ENCODE data around the gene EBNA1BP2.
"Not testable (repeated sequence)": the region's sequence is repeated elsewhere in the genome, so short reads cannot be mapped to it uniquely, and the experiment has no call there.

Gene EBNA1BP2

GRCh38 chr1:43121256-43121900, 50.7 kb downstream of the EBNA1BP2 start (continued):
- no peak for TF ChIP-seq POU6F1 (CRISPR knock-in tag; IDR thresholded peaks at IDR 0.05; ENCODE audit: borderline replicate concordance, low read depth)
- TF ChIP-seq ZNF565 (CRISPR knock-in tag; conservative IDR thresholded peaks at IDR 0.05; ENCODE audit: low read depth) = no peak
- no peak for TF ChIP-seq ZC3H10 (CRISPR knock-in tag; IDR thresholded peaks at IDR 0.05)
- no peak for TF ChIP-seq ZFP30 (CRISPR knock-in tag; IDR thresholded peaks at IDR 0.05)
- TF ChIP-seq GLIS3 (CRISPR knock-in tag; IDR thresholded peaks at IDR 0.05) = no peak
- TF ChIP-seq BACH2 (CRISPR knock-in tag; IDR thresholded peaks at IDR 0.05; ENCODE audit: borderline replicate concordance) = no peak
- TF ChIP-seq CSDC2 (CRISPR knock-in tag; IDR thresholded peaks at IDR 0.05) = no peak
- TF ChIP-seq ZFP3 (CRISPR knock-in tag; IDR thresholded peaks at IDR 0.05) = no peak

GRCh38 chr1:43119928-43120586, 52.0 kb downstream of the EBNA1BP2 start:
- ATAC-seq = not testable (repeated sequence)
